Ovary (tissue), 3 donors: ENCODE data around the gene DLL1.

ENCODE experiments used
- CTCF ChIP-seq, 3 donors: fragments of 450-650 bp in 2 of 3; fragments of 200-600 bp in 1 of 3; IDR thresholded peaks; one replicate each; pipeline versions ENCODE4 v1.5.1 to v1.8.0; 2016 to 2022; ENCODE audit warnings: antibody characterized with exemption in 3 of 3, mild to moderate bottlenecking in 1 of 3
- EP300 ChIP-seq: sonication (generic); formaldehyde crosslinking; IDR thresholded peaks from one replicate; pipeline ENCODE4 v1.6.1; 2017; ENCODE audit warnings: antibody characterized with exemption
- POLR2A ChIP-seq: fragments of 450-650 bp; IDR thresholded peaks from one replicate; pipeline ENCODE4 v1.6.1; 2017; ENCODE audit warnings: antibody characterized with exemption, mild to moderate bottlenecking, moderate library complexity
- donor health status: DM: no; HTN: no; CAD: no.

GRCh38 chr6:170284126-170284773, 6.6 kb downstream of the DLL1 start:
- TF ChIP-seq CTCF (IDR thresholded peaks at IDR 0.05) (no peak), POLR2A (no peak), EP300 (no peak)
